Upper lobe of left lung (tissue), 4 donors: ENCODE results near the gene TMEM132C.

Source experiments
- CTCF ChIP-seq, 6 experiments: fragments of 450-650 bp in 4 of 6; fragments of 200-600 bp in 2 of 6; sonication (generic) in 2 of 6; IDR thresholded peaks; one replicate each; pipeline ENCODE4 v1.5.1; 2016 to 2019; ENCODE audit warnings: antibody characterized with exemption in 6 of 6
- POLR2A ChIP-seq, 4 donors: fragments of 450-650 bp; IDR thresholded peaks; one replicate each; pipeline ENCODE4 v1.5.1; 2016 to 2017; ENCODE audit warnings: antibody characterized with exemption in 4 of 4, mild to moderate bottlenecking in 2 of 4
- POLR2AphosphoS5 ChIP-seq, 2 donors: sonication (generic); formaldehyde crosslinking; IDR thresholded peaks; one replicate each; pipeline ENCODE4 v1.5.1; 2017; ENCODE audit warnings: antibody characterized with exemption in 2 of 2

GRCh38 chr12:128509170-128509569, 242.2 kb downstream of the TMEM132C start:
- TF ChIP-seq CTCF (IDR thresholded peaks at IDR 0.05), result no peak
- no peak for TF ChIP-seq POLR2AphosphoS5 (IDR thresholded peaks at IDR 0.05)
- no peak for TF ChIP-seq POLR2A (IDR thresholded peaks at IDR 0.05)
